Measurements from ENCODE around the gene TTLL11. TPM values are rescaled to one million over a fixed set of nuclear protein-coding genes. Genes with fewer than 3 reads are reported as not detected.

Gene TTLL11
- total RNA-seq, 1 experiment from 2014 or later = 1.5 TPM

DNA sequence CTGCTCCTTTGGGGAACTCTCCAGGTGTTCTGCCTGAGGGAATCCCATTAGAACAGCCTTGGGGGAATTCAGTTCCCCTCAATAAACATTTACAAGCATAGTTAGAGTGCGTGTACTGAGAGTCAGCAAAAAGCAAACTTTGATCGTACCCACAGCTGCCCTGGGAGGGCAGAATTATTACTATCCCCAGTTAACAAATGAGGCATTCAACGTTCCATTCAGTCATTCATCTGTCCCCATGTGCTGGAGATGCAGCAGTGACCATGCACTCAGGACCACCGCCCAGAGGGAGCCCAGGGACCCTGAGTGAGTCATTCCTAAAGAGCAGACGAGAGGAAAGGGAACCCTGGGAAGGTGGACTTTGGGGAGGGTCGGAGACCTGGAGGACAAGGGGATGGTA lies 19.1 kb upstream of the TTLL11 start:
- Histone ChIP-seq H4K91ac (ENCODE audit: insufficient read length, low read depth, low read length) (no peak overlapping the region), H3K27ac (ENCODE audit: insufficient read length, low read depth, low read length) (no peak overlapping the region), H2BK20ac (ENCODE audit: low read depth, low read length, poor library complexity, severe bottlenecking) (no peak overlapping the region), H3K27me3 (ENCODE audit: insufficient read depth, low read length) (no peaks in the 10 kb centered on the region), H3K9ac (ENCODE audit: extremely low read depth, insufficient read length, low read length) (no peak overlapping the region), H3K56ac (ENCODE audit: insufficient read length, low read depth, low read length) (no peak overlapping the region), H3K4me2 (ENCODE audit: insufficient read depth, insufficient read length, low read length) (no peak overlapping the region), H4K8ac (replicated peaks; ENCODE audit: insufficient read length, low read depth, low read length) (no peak overlapping the region), H3K14ac (ENCODE audit: insufficient read depth, low read length) (no peak overlapping the region), H3K9me3 (ENCODE audit: control insufficient read depth, low read depth, low read length) (no peaks in the 10 kb centered on the region), H4K20me1 (ENCODE audit: control insufficient read depth, insufficient read depth, insufficient read length) (no peaks in the 10 kb centered on the region), H3K4ac (ENCODE audit: low read depth, low read length) (no peak overlapping the region), H3K79me2 (ENCODE audit: insufficient read depth, low read length) (no peaks in the 10 kb centered on the region), H2AFZ (ENCODE audit: low read length) (no peak overlapping the region), H2AK5ac (ENCODE audit: insufficient read length, low read length) (no peak overlapping the region), H2BK5ac (ENCODE audit: insufficient read length, low read length) (no peak overlapping the region), H3K18ac (ENCODE audit: insufficient read length, low read depth, low read length) (no peak overlapping the region), H2BK15ac (ENCODE audit: low read depth, low read length) (no peak overlapping the region), H3K23me2 (ENCODE audit: insufficient read length, low read depth, low read length, poor library complexity, severe bottlenecking) (no peaks in the 10 kb centered on the region), H3K4me1 (ENCODE audit: insufficient read depth, low read length) (peaks cover 5% of the 10 kb centered on the region; the same call in 1 of the 2 replicates), H2BK12ac (ENCODE audit: insufficient read length, low read depth, low read length) (no peak overlapping the region), H3K23ac (ENCODE audit: insufficient read length, low read depth, low read length) (no peak overlapping the region), H3T11ph (ENCODE audit: low read length) (no peak overlapping the region), H4K5ac (ENCODE audit: insufficient read length, low read depth, low read length) (no peak overlapping the region), H3K79me1 (ENCODE audit: insufficient read depth, low read depth, low read length, poor library complexity, severe bottlenecking) (no peaks in the 10 kb centered on the region), H2BK120ac (ENCODE audit: low read depth, low read length, poor library complexity, severe bottlenecking) (no peak overlapping the region)
- Mint-ChIP-seq H3K4me3 (no peak overlapping the region), H3K4me1 (peaks cover 42 to 64% of the 10 kb centered on the region in 2 experiments), H3K27me3 (ENCODE audit: low read depth) (peaks cover 2% of the 10 kb centered on the region), H3K36me3 (ENCODE audit: insufficient read depth in 1 of 3, low read depth in 3 of 3) (no peaks in the 10 kb centered on the region), H3K9me3 (no peaks in the 10 kb centered on the region), H3K27ac (peak overlapping the region in 1 of 3 experiments; percentile 64; a peak in 1 of 7 replicates)
- TF ChIP-seq, protein P1, sequence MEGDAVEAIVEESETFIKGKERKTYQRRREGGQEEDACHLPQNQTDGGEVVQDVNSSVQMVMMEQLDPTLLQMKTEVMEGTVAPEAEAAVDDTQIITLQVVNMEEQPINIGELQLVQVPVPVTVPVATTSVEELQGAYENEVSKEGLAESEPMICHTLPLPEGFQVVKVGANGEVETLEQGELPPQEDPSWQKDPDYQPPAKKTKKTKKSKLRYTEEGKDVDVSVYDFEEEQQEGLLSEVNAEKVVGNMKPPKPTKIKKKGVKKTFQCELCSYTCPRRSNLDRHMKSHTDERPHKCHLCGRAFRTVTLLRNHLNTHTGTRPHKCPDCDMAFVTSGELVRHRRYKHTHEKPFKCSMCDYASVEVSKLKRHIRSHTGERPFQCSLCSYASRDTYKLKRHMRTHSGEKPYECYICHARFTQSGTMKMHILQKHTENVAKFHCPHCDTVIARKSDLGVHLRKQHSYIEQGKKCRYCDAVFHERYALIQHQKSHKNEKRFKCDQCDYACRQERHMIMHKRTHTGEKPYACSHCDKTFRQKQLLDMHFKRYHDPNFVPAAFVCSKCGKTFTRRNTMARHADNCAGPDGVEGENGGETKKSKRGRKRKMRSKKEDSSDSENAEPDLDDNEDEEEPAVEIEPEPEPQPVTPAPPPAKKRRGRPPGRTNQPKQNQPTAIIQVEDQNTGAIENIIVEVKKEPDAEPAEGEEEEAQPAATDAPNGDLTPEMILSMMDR (conservative IDR thresholded peaks at IDR 0.05) = no peak
- DNase-seq = no peak
- WGBS (ENCODE audit: extremely low coverage, insufficient read length, low lambda C conversion rate) = no CpG with 5 or more reads among the region's 6 CpGs

Measured in H9 (cell line).